CD14-positive monocyte (primary cell): Measurements from ENCODE around the gene PADI2. TPM values are rescaled to one million over a fixed set of nuclear protein-coding genes. Genes with fewer than 3 reads are reported as not detected.
A peak's percentile ranks its signal among the peaks of the same experiment; 100 is the strongest.

Experiments
- DNase-seq, 3 donors: peaks; one replicate each; pipeline ENCODE4 v3.0.0-alpha.2; 2011 to 2022
- H2AFZ ChIP-seq: 2 replicates; pipeline ENCODE4 v1.6.0; 2012; ENCODE audit warnings: mild to moderate bottlenecking, low read depth, low read length, inconsistent platforms; ENCODE audit not compliant: insufficient read depth, poor library complexity, severe bottlenecking
- H3K27ac ChIP-seq, 2 donors: 1 replicate in 1 of 2; 2 replicates in 1 of 2; pipeline ENCODE4 v1.5.1; 2012 to 2013; ENCODE audit warnings: low read length in 2 of 2, control low read depth in 1 of 2, inconsistent platforms in 1 of 2, low read depth in 1 of 2, mild to moderate bottlenecking in 1 of 2
- H3K27me3 ChIP-seq, 2 donors: one replicate each; pipeline versions ENCODE4 v1.6.0 to v1.6.1; 2011 to 2013; ENCODE audit warnings: low read length in 2 of 2; ENCODE audit not compliant: control insufficient read depth in 2 of 2, insufficient read depth in 2 of 2
- H3K36me3 ChIP-seq, 2 donors: replicated peaks in 1 of 2; 1 replicate in 1 of 2; 2 replicates in 1 of 2; pipeline versions ENCODE4 v1.5.1 to v1.6.1; 2012 to 2013; ENCODE audit warnings: low read length in 2 of 2, control low read depth in 1 of 2, inconsistent platforms in 1 of 2, mild to moderate bottlenecking in 1 of 2; ENCODE audit not compliant: insufficient read depth in 2 of 2, control insufficient read depth in 1 of 2
- H3K4me1 ChIP-seq, 2 donors: 1 replicate in 1 of 2; 2 replicates in 1 of 2; pipeline versions ENCODE4 v1.5.1 to v1.6.1; 2012 to 2013; ENCODE audit warnings: low read length in 2 of 2, control low read depth in 1 of 2, inconsistent platforms in 1 of 2, mild to moderate bottlenecking in 1 of 2, moderate library complexity in 1 of 2; ENCODE audit not compliant: insufficient read depth in 2 of 2, control insufficient read depth in 1 of 2
- H3K4me2 ChIP-seq: replicated peaks from 2 replicates; pipeline ENCODE3; 2012; ENCODE audit warnings: low read length, moderate library complexity, mild to moderate bottlenecking; ENCODE audit not compliant: poor library complexity, severe bottlenecking; ENCODE audit errors: extremely low read depth
- H3K4me3 ChIP-seq, 3 experiments: fragments of 200-600 bp in 1 of 3; sonication (generic) in 1 of 3; replicated peaks in 1 of 3; 1 replicate in 2 of 3; 2 replicates in 1 of 3; pipeline ENCODE4 v1.5.1; 2011 to 2013; ENCODE audit warnings: low read length in 3 of 3, mild to moderate bottlenecking in 3 of 3, control low read depth in 2 of 3, low read depth in 2 of 3, inconsistent platforms in 1 of 3, moderate library complexity in 1 of 3
- H3K79me2 ChIP-seq: 2 replicates; pipeline ENCODE4 v1.6.0; 2012; ENCODE audit warnings: mild to moderate bottlenecking, control low read depth, inconsistent platforms, low read length, moderate library complexity; ENCODE audit not compliant: insufficient read depth
- H3K9ac ChIP-seq: 2 replicates; pipeline ENCODE4 v1.6.0; 2017; ENCODE audit warnings: low read length, mild to moderate bottlenecking; ENCODE audit not compliant: insufficient read depth, poor library complexity, severe bottlenecking
- H3K9me3 ChIP-seq, 2 donors: replicated peaks in 1 of 2; 1 replicate in 1 of 2; 2 replicates in 1 of 2; pipeline versions ENCODE4 v1.5.1 to v1.6.1; 2012 to 2013; ENCODE audit warnings: low read length in 2 of 2, control low read depth in 1 of 2; ENCODE audit not compliant: control insufficient read depth in 1 of 2, insufficient read depth in 1 of 2
- H4K20me1 ChIP-seq: 2 replicates; pipeline ENCODE4 v1.6.0; 2012; ENCODE audit warnings: mild to moderate bottlenecking, low read length, control low read depth, moderate library complexity; ENCODE audit not compliant: insufficient read depth
- H3K27ac Mint-ChIP-seq, 7 donors: one replicate each; pipeline ENCODE4 v1.8.0; 2020; ENCODE audit warnings: mild to moderate bottlenecking in 7 of 7, mixed read lengths in 7 of 7, moderate library complexity in 6 of 7, inconsistent platforms in 2 of 7
- H3K27me3 Mint-ChIP-seq, 3 donors: one replicate each; pipeline ENCODE4 v1.8.0; 2021 to 2022; ENCODE audit warnings: low read depth in 3 of 3, mild to moderate bottlenecking in 3 of 3, mixed read lengths in 3 of 3, moderate library complexity in 3 of 3, inconsistent platforms in 1 of 3
- H3K36me3 Mint-ChIP-seq, 2 donors: one replicate each; pipeline ENCODE4 v1.8.0; 2020; ENCODE audit warnings: mixed read lengths in 2 of 2, inconsistent platforms in 1 of 2, mild to moderate bottlenecking in 1 of 2
- H3K4me1 Mint-ChIP-seq: one replicate; pipeline ENCODE4 v1.8.0; 2020; ENCODE audit warnings: mild to moderate bottlenecking, mixed read lengths
- H3K4me3 Mint-ChIP-seq, 2 donors: one replicate each; pipeline ENCODE4 v1.8.0; 2020; ENCODE audit warnings: mild to moderate bottlenecking in 2 of 2, mixed read lengths in 2 of 2, moderate library complexity in 1 of 2
- H3K9me3 Mint-ChIP-seq, 7 donors: one replicate each; pipeline ENCODE4 v1.8.0; 2020 to 2022; ENCODE audit warnings: mixed read lengths in 7 of 7, mild to moderate bottlenecking in 6 of 7, moderate library complexity in 6 of 7, inconsistent platforms in 2 of 7
- CTCF ChIP-seq: fragments of 200-600 bp; IDR thresholded peaks from one replicate; pipeline ENCODE4 v1.8.0; 2022; ENCODE audit warnings: antibody characterized with exemption, mild to moderate bottlenecking
- WGBS: methylation state at CpG from one replicate; pipeline ENCODE4 v1.1.5; 2013; ENCODE audit warnings: missing lambda C conversion rate; ENCODE audit not compliant: insufficient coverage; 5-methylcytosine and 5-hydroxymethylcytosine counted together
- intact Hi-C, 2 donors: fragments of 100-400 bp; cut with micrococcal nuclease; formaldehyde crosslinking; loops; one replicate each; pipeline versions ENCODE4 v1.15.0 to v1.15.1; 2023
- polyA plus RNA-seq, 3 donors: library from polyadenylated mRNA; depleted of rRNA in 1 of 3; unstranded in 2 of 3; stranded (reverse) in 1 of 3; fragments of 300-500 nt in 2 of 3; fragments of >200 nt in 1 of 3; fragmentation: Illumina TruSeq in 2 of 3; gene quantifications; 1 replicate in 2 of 3; 2 replicates in 1 of 3; pipeline ENCODE4 v1.2.3, GENCODE V29; 2012 to 2021

The PADI2 gene
- polyA plus RNA-seq, 3 donors: 18.6 to 61.7 (median 32.6) TPM

- Histone ChIP-seq H3K4me3 (peak overlapping the region in 1 of 3 experiments; percentile 56), H2AFZ (no peak overlapping the region), H3K79me2 (no peaks in the 10 kb centered on the region), H3K36me3 (no peaks in the 10 kb centered on the region), H3K9ac (no peak overlapping the region), H3K4me1 (peaks cover 71 to 78% of the 10 kb centered on the region in 2 donors), H4K20me1 (no peaks in the 10 kb centered on the region), H3K27ac (peak overlapping the region; percentile 74 to 84), H3K27me3 (no peaks in the 10 kb centered on the region), H3K4me2 (peak overlapping the region; percentile 61), H3K9me3 (peaks cover 0 to 5% of the 10 kb centered on the region in 2 donors)
- 94% methylated on average over 2 of the region's 2 CpGs for WGBS
- Mint-ChIP-seq H3K4me3 (peak overlapping the region in 1 of 2 donors; percentile 8), H3K27ac (peak overlapping the region; percentile 86 to 95 (median 90)), H3K4me1 (peaks cover 63% of the 10 kb centered on the region), H3K27me3 (peaks cover 0 to 1% (median 0%) of the 10 kb centered on the region in 3 donors), H3K36me3 (peaks cover 0 to 4% of the 10 kb centered on the region in 2 donors), H3K9me3 (peaks cover 0 to 6% (median 0%) of the 10 kb centered on the region in 7 donors)
- intact Hi-C loops: loop anchor here (2.0 to 10.0 kb wide), 5 partner anchors 13 to 340 kb away; no protein-coding TSS in a partner anchor
- DNase-seq: no peak
- TF ChIP-seq CTCF: no peak
Measured at GRCh38 chr1:17061892-17062291, 57.4 kb downstream of the PADI2 start.

- Histone ChIP-seq H3K79me2 (no peaks in the 10 kb centered on the region), H3K27ac (peak overlapping the region; percentile 74 to 84), H4K20me1 (no peaks in the 10 kb centered on the region), H3K36me3 (no peaks in the 10 kb centered on the region), H3K4me3 (peak overlapping the region in 1 of 3 experiments; percentile 56), H2AFZ (no peak overlapping the region), H3K27me3 (no peaks in the 10 kb centered on the region), H3K9me3 (peaks cover 0 to 5% of the 10 kb centered on the region in 2 donors), H3K9ac (no peak overlapping the region), H3K4me2 (peak overlapping the region; percentile 61), H3K4me1 (peaks cover 67 to 74% of the 10 kb centered on the region in 2 donors)
- Mint-ChIP-seq H3K27ac (peak overlapping the region; percentile 86 to 95 (median 90)), H3K9me3 (peaks cover 0 to 6% (median 0%) of the 10 kb centered on the region in 7 donors), H3K4me1 (peaks cover 59% of the 10 kb centered on the region), H3K27me3 (peaks cover 0 to 1% (median 0%) of the 10 kb centered on the region in 3 donors), H3K36me3 (peaks cover 0 to 4% of the 10 kb centered on the region in 2 donors), H3K4me3 (peak overlapping the region in 1 of 2 donors; percentile 8)
- WGBS: 42% methylated on average over 3 of the region's 3 CpGs
- DNase-seq: peak in 2 of 3 donors; percentile 62 to 71
- TF ChIP-seq CTCF: no peak
- intact Hi-C loops: loop anchor here (2.0 to 10.0 kb wide), 5 partner anchors 13 to 341 kb away; no protein-coding TSS in a partner anchor
Measured at GRCh38 chr1:17061486-17061885, 57.8 kb downstream of the PADI2 start.
